HepG2 (cell line): ENCODE results near the gene RASIP1. TPM values are rescaled to one million over a fixed set of nuclear protein-coding genes. Genes with fewer than 3 reads are reported as not detected.

Experiments
- ATAC-seq: fragments of 200-7000 bp; cut with Tn5 transposase; 3 replicates; pipeline ENCODE4 v1.9.1; 2020; ENCODE audit warnings: mild to moderate bottlenecking, moderate library complexity
- BruUV-seq: library from RNA; stranded (reverse); fragments of 400-500 nt; replicated peaks from 2 replicates; lab custom pipeline; 2021; lab: Mats Ljungman, UMichigan
- CTCF ChIA-PET: fragments of 300-600 bp; formaldehyde crosslinking; extraction: SDS; loops from one replicate; lab custom pipeline; 2021; ENCODE audit warnings: low total read pairs, inconsistent platforms, low intra/inter-chr PET ratio; lab: Yijun Ruan, JAX
- POLR2A ChIA-PET: fragments of 350-600 bp; sonication (Branson Sonifier 250); formaldehyde crosslinking; loops from one replicate; lab custom pipeline; 2020; ENCODE audit warnings: antibody characterized with exemption, inconsistent platforms; lab: Yijun Ruan, JAX
- DNase-seq: peaks from one replicate; pipeline ENCODE4 v3.0.0-alpha.2; 2015; ENCODE audit warnings: low spot score
- FAIRE-seq: peaks from 3 replicates; lab custom pipeline; 2011; peaks lifted over from hg19 to GRCh38; lab: Jason Lieb, UNC
- H2AFZ ChIP-seq: one replicate; pipeline ENCODE4 v1.6.1; 2011; ENCODE audit warnings: low read length, inconsistent platforms
- H3K27ac ChIP-seq: fragments of 300-600 bp; 3 replicates; pipeline ENCODE4 v1.8.0; 2011; ENCODE audit warnings: mixed run types, mild to moderate bottlenecking, mixed read lengths, low read length, inconsistent platforms; ENCODE audit not compliant: insufficient read depth; ENCODE audit errors: extremely low read length
- H3K27me3 ChIP-seq, 2 experiments: fragments of 200-600 bp in 1 of 2; 2 replicates in 1 of 2; 3 replicates in 1 of 2; pipeline versions ENCODE4 v1.6.0 to v1.8.0; 2011; ENCODE audit warnings: low read length in 2 of 2, mild to moderate bottlenecking in 2 of 2, moderate library complexity in 2 of 2, inconsistent platforms in 1 of 2; ENCODE audit not compliant: insufficient read depth in 2 of 2, control insufficient read depth in 1 of 2
- H3K36me3 ChIP-seq, 2 experiments: fragments of 200-600 bp in 1 of 2; replicated peaks in 1 of 2; 2 replicates in 1 of 2; 3 replicates in 1 of 2; pipeline versions ENCODE4 v1.5.1 to v1.8.0; 2011; ENCODE audit warnings: low read length in 2 of 2, inconsistent platforms in 1 of 2; ENCODE audit not compliant: insufficient read depth in 2 of 2, control insufficient read depth in 1 of 2
- H3K4me1 ChIP-seq: 2 replicates; pipeline ENCODE4 v1.5.1; 2012; ENCODE audit warnings: low read length, inconsistent platforms; ENCODE audit not compliant: insufficient read depth
- H3K4me2 ChIP-seq: 2 replicates; pipeline ENCODE4 v1.6.0; 2011; ENCODE audit warnings: low read depth, low read length, inconsistent platforms
- H3K4me3 ChIP-seq, 3 experiments: fragments of 200-600 bp in 1 of 3; sonication (generic), shearing (Covaris generic) in 1 of 3; replicated peaks in 1 of 3; 2 replicates each; pipeline ENCODE4 v1.5.1; 2011 to 2016; ENCODE audit warnings: low read length in 3 of 3, inconsistent platforms in 2 of 3, low read depth in 2 of 3, mild to moderate bottlenecking in 2 of 3, control low read depth in 1 of 3, mixed read lengths in 1 of 3; ENCODE audit not compliant: insufficient read depth in 1 of 3
- H3K79me2 ChIP-seq: one replicate; pipeline ENCODE4 v1.6.1; 2011; ENCODE audit warnings: low read length, inconsistent platforms; ENCODE audit not compliant: insufficient read depth
- H3K9ac ChIP-seq: 2 replicates; pipeline ENCODE4 v1.6.0; 2011; ENCODE audit warnings: mild to moderate bottlenecking, low read depth, low read length, inconsistent platforms; ENCODE audit not compliant: insufficient read depth
- H3K9me3 ChIP-seq: 2 replicates; pipeline ENCODE4 v1.5.1; 2012; ENCODE audit warnings: mild to moderate bottlenecking, low read length
- H4K20me1 ChIP-seq: 2 replicates; pipeline ENCODE4 v1.6.0; 2011; ENCODE audit warnings: inconsistent platforms, mild to moderate bottlenecking, low read length, moderate library complexity; ENCODE audit not compliant: insufficient read depth
- E2F1 ChIP-seq: sonication (generic); formaldehyde crosslinking; IDR thresholded peaks from 2 replicates; pipeline ENCODE4 v1.5.0; 2020; ENCODE audit warnings: missing genetic modification reagents
- NR2F6 ChIP-seq, 2 experiments: IDR thresholded peaks; 2 replicates each; pipeline ENCODE4 v1.6.1; 2016; ENCODE audit warnings: antibody characterized with exemption in 1 of 2, mild to moderate bottlenecking in 1 of 2
- STAT5B ChIP-seq: sonication (generic); formaldehyde crosslinking; IDR thresholded peaks from 2 replicates; pipeline ENCODE4 v1.4.0; 2020; ENCODE audit warnings: missing genetic modification reagents
- ZBTB21 ChIP-seq: sonication (generic); formaldehyde crosslinking; IDR thresholded peaks from 2 replicates; pipeline ENCODE4 v1.4.0; 2020; ENCODE audit warnings: missing genetic modification reagents
- ZC3H13 ChIP-seq: sonication (generic); formaldehyde crosslinking; IDR thresholded peaks from 2 replicates; pipeline ENCODE4 v1.8.1; 2023; ENCODE audit warnings: mild to moderate bottlenecking, missing genetic modification reagents, moderate library complexity
- ZNF124 ChIP-seq: sonication (generic); formaldehyde crosslinking; IDR thresholded peaks from 2 replicates; pipeline ENCODE4 v1.4.0; 2020; ENCODE audit warnings: missing genetic modification reagents
- ZNF362 ChIP-seq: sonication (generic); formaldehyde crosslinking; IDR thresholded peaks from 2 replicates; pipeline ENCODE4 v1.4.0; 2020; ENCODE audit warnings: missing genetic modification reagents, mild to moderate bottlenecking, borderline replicate concordance
- ZNF550 ChIP-seq: sonication (generic); formaldehyde crosslinking; IDR thresholded peaks from 2 replicates; pipeline ENCODE4 v1.4.0; 2020; ENCODE audit warnings: mild to moderate bottlenecking, missing genetic modification reagents, borderline replicate concordance
- ZNF792 ChIP-seq: IDR thresholded peaks from 2 replicates; pipeline ENCODE4 v1.6.1; 2016
- ZNF883 ChIP-seq: sonication (generic); formaldehyde crosslinking; IDR thresholded peaks from 2 replicates; pipeline ENCODE4 v1.5.1; 2020; ENCODE audit warnings: mild to moderate bottlenecking, missing genetic modification reagents; ENCODE audit errors: not compliant biosample characterization
- WGBS: methylation state at CpG from one replicate; pipeline ENCODE4 v1.1.6; 2017; ENCODE audit warnings: low lambda C conversion rate; 5-methylcytosine and 5-hydroxymethylcytosine counted together
- in situ Hi-C: cut with HindIII; loops from 2 replicates; pipeline ENCODE4 v1.10.0; 2017; ENCODE audit warnings: low pct_unique_long_range_greater_than_20kb; ENCODE audit not compliant: extremely low pct_ligation_motif_present
- intact Hi-C: fragments of 100-400 bp; cut with micrococcal nuclease; formaldehyde crosslinking; loops from one replicate; pipeline ENCODE4 v1.10.0; 2022; ENCODE audit not compliant: unreplicated experiment
- polyA plus RNA-seq, 8 experiments: library from polyadenylated mRNA; depleted of rRNA in 3 of 8; stranded (reverse) in 7 of 8; unstranded in 1 of 8; fragments of >200 nt; fragmentation: Illumina TruSeq in 4 of 8; extraction: Trizol in 4 of 8; gene quantifications; 2 replicates each; pipeline versions ENCODE4 v1.2.1 to v1.2.3, GENCODE V29; 2011 to 2016; ENCODE audit warnings: low read depth in 4 of 8, missing spikeins in 1 of 8, mixed read lengths in 1 of 8; ENCODE audit not compliant: insufficient read depth in 1 of 8
- total RNA-seq, 5 experiments: library from RNA; depleted of rRNA; stranded (reverse); fragments of >200 nt; fragmentation: Illumina TruSeq; extraction: Trizol; gene quantifications; 2 replicates each; pipeline ENCODE4 v1.2.3, GENCODE V29; 2016; ENCODE audit warnings: low read depth in 1 of 5
- TF ChIP-seq, protein P1 (sequence below), 2 experiments: fragments of 450-650 bp in 1 of 2; sonication (generic) in 1 of 2; formaldehyde crosslinking in 1 of 2; IDR thresholded peaks; 2 replicates each; pipeline versions ENCODE4 v1.6.1 to v1.8.0; 2016 to 2022; ENCODE audit warnings: antibody characterized with exemption in 1 of 2, mild to moderate bottlenecking in 1 of 2, missing genetic modification reagents in 1 of 2

The RASIP1 gene
- total and polyA plus RNA-seq, 2 of the 13 experiments (the other 11 are each of a cell fraction or from before 2014, with no cell fraction given): 0.44 to 0.58 TPM

DNA sequence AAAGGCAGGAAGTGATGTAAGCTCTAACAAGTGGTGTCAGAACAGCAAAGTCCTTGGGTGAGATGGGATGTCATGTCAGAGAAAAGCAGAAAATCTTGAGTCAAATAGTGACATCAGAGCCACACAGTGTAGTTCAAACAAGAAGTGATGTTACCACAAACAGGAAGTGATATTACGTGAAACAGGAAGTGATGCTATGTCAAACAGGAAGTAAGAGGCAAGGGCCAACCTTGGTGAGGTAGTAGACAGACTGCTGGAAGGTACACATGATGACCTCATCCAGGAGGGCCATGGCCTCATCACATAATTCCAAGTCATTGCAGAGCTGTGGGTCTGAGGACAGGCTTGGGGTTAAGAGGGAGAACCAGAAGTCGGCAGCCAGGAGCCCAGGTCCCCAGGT, 13.9 kb downstream of the RASIP1 start:
- BruUV-seq: no TSS peak
- no peak for DNase-seq
- Histone ChIP-seq H3K9ac (no peak overlapping the region), H3K9me3 (no peaks in the 10 kb centered on the region), H3K27me3 (no peaks in the 10 kb centered on the region), H3K4me2 (no peak overlapping the region), H3K4me1 (peaks cover 15% of the 10 kb centered on the region), H3K4me3 (no peak overlapping the region), H3K36me3 (no peaks in the 10 kb centered on the region), H4K20me1 (no peaks in the 10 kb centered on the region), H2AFZ (no peak overlapping the region), H3K27ac (no peak overlapping the region), H3K79me2 (no peaks in the 10 kb centered on the region)
- no peak for ATAC-seq
- in situ Hi-C loops: no loop called here
- WGBS: 100% methylated on average over 1 of the region's 2 CpGs
- CTCF ChIA-PET: no interaction called here
- intact Hi-C loops: no loop called here
- FAIRE-seq: no peak
- POLR2A ChIA-PET: interaction anchor here (1.6 kb wide), 1 partner anchor 12 kb away, joined by 6 read pairs; no protein-coding TSS in a partner anchor
- TF ChIP-seq ZNF792 (no peak), E2F1 (CRISPR knock-in tag) (no peak), NR2F6 (IDR thresholded peaks at IDR 0.05) (no peak), NR2F6 (CRISPR knock-in tag; IDR thresholded peaks at IDR 0.05) (no peak), STAT5B (CRISPR knock-in tag) (no peak), ZNF550 (no peak), ZNF883 (CRISPR knock-in tag) (no peak), ZC3H13 (CRISPR knock-in tag) (no peak), ZNF124 (CRISPR knock-in tag) (no peak), ZBTB21 (peak; percentile 93), ZNF362 (no peak)
- TF ChIP-seq, protein P1, sequence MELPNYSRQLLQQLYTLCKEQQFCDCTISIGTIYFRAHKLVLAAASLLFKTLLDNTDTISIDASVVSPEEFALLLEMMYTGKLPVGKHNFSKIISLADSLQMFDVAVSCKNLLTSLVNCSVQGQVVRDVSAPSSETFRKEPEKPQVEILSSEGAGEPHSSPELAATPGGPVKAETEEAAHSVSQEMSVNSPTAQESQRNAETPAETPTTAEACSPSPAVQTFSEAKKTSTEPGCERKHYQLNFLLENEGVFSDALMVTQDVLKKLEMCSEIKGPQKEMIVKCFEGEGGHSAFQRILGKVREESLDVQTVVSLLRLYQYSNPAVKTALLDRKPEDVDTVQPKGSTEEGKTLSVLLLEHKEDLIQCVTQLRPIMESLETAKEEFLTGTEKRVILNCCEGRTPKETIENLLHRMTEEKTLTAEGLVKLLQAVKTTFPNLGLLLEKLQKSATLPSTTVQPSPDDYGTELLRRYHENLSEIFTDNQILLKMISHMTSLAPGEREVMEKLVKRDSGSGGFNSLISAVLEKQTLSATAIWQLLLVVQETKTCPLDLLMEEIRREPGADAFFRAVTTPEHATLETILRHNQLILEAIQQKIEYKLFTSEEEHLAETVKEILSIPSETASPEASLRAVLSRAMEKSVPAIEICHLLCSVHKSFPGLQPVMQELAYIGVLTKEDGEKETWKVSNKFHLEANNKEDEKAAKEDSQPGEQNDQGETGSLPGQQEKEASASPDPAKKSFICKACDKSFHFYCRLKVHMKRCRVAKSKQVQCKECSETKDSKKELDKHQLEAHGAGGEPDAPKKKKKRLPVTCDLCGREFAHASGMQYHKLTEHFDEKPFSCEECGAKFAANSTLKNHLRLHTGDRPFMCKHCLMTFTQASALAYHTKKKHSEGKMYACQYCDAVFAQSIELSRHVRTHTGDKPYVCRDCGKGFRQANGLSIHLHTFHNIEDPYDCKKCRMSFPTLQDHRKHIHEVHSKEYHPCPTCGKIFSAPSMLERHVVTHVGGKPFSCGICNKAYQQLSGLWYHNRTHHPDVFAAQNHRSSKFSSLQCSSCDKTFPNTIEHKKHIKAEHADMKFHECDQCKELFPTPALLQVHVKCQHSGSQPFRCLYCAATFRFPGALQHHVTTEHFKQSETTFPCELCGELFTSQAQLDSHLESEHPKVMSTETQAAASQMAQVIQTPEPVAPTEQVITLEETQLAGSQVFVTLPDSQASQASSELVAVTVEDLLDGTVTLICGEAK (IDR thresholded peaks at IDR 0.05): peak; percentile 39; the same call in 1 of the 2 replicates
- TF ChIP-seq, protein P1 (CRISPR knock-in tag; IDR thresholded peaks at IDR 0.05): no peak
